GM23338 (cell line): ENCODE data around the gene RIPPLY2.
"Not testable (repeated sequence)": the region's sequence is repeated elsewhere in the genome, so short reads cannot be mapped to it uniquely, and the experiment has no call there.

ENCODE experiments used
- CREB1 ChIP-seq: fragments of 250-450 bp; sonication (Bioruptor Pico); IDR thresholded peaks from 2 replicates; pipeline ENCODE4 v1.5.0; 2020; ENCODE audit warnings: low read depth, mild to moderate bottlenecking, moderate library complexity
- CTCF ChIP-seq, 2 experiments: fragments of 200-600 bp in 1 of 2; sonication (generic) in 1 of 2; conservative IDR thresholded peaks; 2 replicates each; pipeline versions ENCODE4 v1.5.1 to v1.6.1; 2016 to 2017; ENCODE audit warnings: antibody characterized with exemption in 2 of 2, low read depth in 2 of 2, mild to moderate bottlenecking in 2 of 2, moderate library complexity in 1 of 2
- EZH2 ChIP-seq: fragments of 200-600 bp; sonication (generic); IDR thresholded peaks from one replicate; pipeline ENCODE4 v1.8.0; 2017; ENCODE audit warnings: antibody characterized with exemption, mild to moderate bottlenecking, low read depth; ENCODE audit not compliant: unreplicated experiment
- JUNB ChIP-seq: IDR thresholded peaks from one replicate; pipeline ENCODE4 v1.6.1; 2016; ENCODE audit warnings: antibody characterized with exemption; ENCODE audit not compliant: unreplicated experiment
- POLR2AphosphoS5 ChIP-seq: IDR thresholded peaks from 2 replicates; pipeline ENCODE4 v1.6.1; 2016; ENCODE audit warnings: antibody characterized with exemption, low read depth
- REST ChIP-seq: IDR thresholded peaks from one replicate; pipeline ENCODE4 v1.6.1; 2018; ENCODE audit warnings: antibody characterized with exemption; ENCODE audit not compliant: unreplicated experiment

GRCh38 chr6:83803492-83803891 lies 49.7 kb upstream of the RIPPLY2 start:
- not testable (repeated sequence) for TF ChIP-seq CTCF (conservative IDR thresholded peaks at IDR 0.05; ENCODE audit: low read depth in 2 of 2); POLR2AphosphoS5; REST; CREB1 (CRISPR knock-in tag); EZH2; JUNB
